Breast epithelium (tissue), 3 donors: ENCODE data around the gene TESK2.

ENCODE experiments used
- CTCF ChIP-seq, 3 donors: fragments of 450-650 bp; IDR thresholded peaks; one replicate each; pipeline ENCODE4 v1.5.1; 2016 to 2017; ENCODE audit warnings: antibody characterized with exemption in 3 of 3, mild to moderate bottlenecking in 3 of 3, moderate library complexity in 3 of 3
- POLR2AphosphoS5 ChIP-seq, 3 donors: sonication (generic); formaldehyde crosslinking; IDR thresholded peaks; one replicate each; pipeline ENCODE4 v1.6.1; 2017; ENCODE audit warnings: antibody characterized with exemption in 3 of 3

DNA sequence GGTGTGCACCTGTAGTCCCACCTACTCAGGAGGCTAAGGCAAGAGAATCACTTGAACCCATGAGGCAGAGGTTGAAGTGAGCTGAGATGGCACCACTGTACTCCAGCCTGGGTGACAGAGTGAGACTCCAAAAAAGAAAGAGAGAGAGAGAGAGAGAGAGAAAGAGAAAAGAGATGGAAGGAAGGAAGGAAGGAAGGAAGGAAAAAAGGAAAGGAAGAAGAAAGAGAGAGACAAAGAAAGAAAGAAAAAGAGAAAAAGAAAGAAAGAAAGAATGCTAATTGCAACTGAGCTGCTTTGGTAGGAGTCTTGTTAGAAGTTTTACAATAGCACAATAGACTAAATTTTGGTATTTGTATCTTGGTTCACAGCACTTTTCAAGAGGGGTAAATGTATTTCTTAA lies 25.7 kb downstream of the TESK2 start:
- TF ChIP-seq POLR2AphosphoS5 (IDR thresholded peaks at IDR 0.05) = no peak
- no peak for TF ChIP-seq CTCF (IDR thresholded peaks at IDR 0.05)
